GM12878 (cell line): ENCODE data around the gene CAMP. TPM values are rescaled to one million over a fixed set of nuclear protein-coding genes. Genes with fewer than 3 reads are reported as not detected.

Source experiments
- ATAC-seq: fragments of 200-7000 bp; cut with Tn5 transposase; 3 replicates; pipeline ENCODE4 v1.9.1; 2020; ENCODE audit warnings: mild to moderate bottlenecking, moderate library complexity
- BruUV-seq: library from RNA; stranded (reverse); fragments of 400-500 nt; replicated peaks from 2 replicates; lab custom pipeline; 2021; lab: Mats Ljungman, UMichigan
- CTCF ChIA-PET: fragments of 300-600 bp; sonication (Branson Sonifier 250); formaldehyde crosslinking; extraction: SDS; loops from one replicate; lab custom pipeline; 2021; ENCODE audit warnings: inconsistent platforms; lab: Yijun Ruan, JAX
- POLR2A ChIA-PET: fragments of 350-600 bp; formaldehyde crosslinking; extraction: SDS; loops from one replicate; lab custom pipeline; 2021; ENCODE audit warnings: inconsistent platforms; lab: Charles Lee
- RAD21 ChIA-PET: fragments of 300-600 bp; sonication (Branson Sonifier 250); formaldehyde crosslinking; loops from one replicate; lab custom pipeline; 2023; ENCODE audit warnings: antibody characterized with exemption; ENCODE audit not compliant: unreplicated experiment; lab: Charles Lee
- SMC1A ChIA-PET: fragments of 300-600 bp; sonication (Branson Sonifier 250); formaldehyde crosslinking; loops from one replicate; lab custom pipeline; 2023; ENCODE audit not compliant: unreplicated experiment, uncharacterized antibody; lab: Charles Lee
- DNase-seq: peaks from one replicate; pipeline ENCODE4 v3.0.0-alpha.2; 2011; ENCODE audit warnings: low read depth, low spot score
- FAIRE-seq: peaks from 3 replicates; lab custom pipeline; 2011; peaks lifted over from hg19 to GRCh38; lab: Jason Lieb, UNC
- H2AFZ ChIP-seq: 2 replicates; pipeline ENCODE4 v1.6.0; 2011; ENCODE audit warnings: low read depth, low read length, control low read depth; ENCODE audit not compliant: control insufficient read depth
- H3K27ac ChIP-seq: 2 replicates; pipeline ENCODE4 v1.5.1; 2011; ENCODE audit warnings: control low read depth; ENCODE audit not compliant: control insufficient read depth, insufficient read depth
- H3K27me3 ChIP-seq, 2 experiments: replicated peaks in 1 of 2; 2 replicates each; pipeline versions ENCODE4 v1.6.0 to v1.6.1; 2011; ENCODE audit warnings: low read length in 1 of 2; ENCODE audit not compliant: control insufficient read depth in 2 of 2, insufficient read depth in 2 of 2
- H3K36me3 ChIP-seq, 2 experiments: 2 replicates each; pipeline ENCODE4 v1.5.1; 2011; ENCODE audit warnings: low read length in 1 of 2; ENCODE audit not compliant: control insufficient read depth in 2 of 2, insufficient read depth in 2 of 2
- H3K4me1 ChIP-seq: 2 replicates; pipeline ENCODE4 v1.6.1; 2011; ENCODE audit warnings: mild to moderate bottlenecking, low read length, moderate library complexity, mixed read lengths; ENCODE audit not compliant: control insufficient read depth, insufficient read depth
- H3K4me2 ChIP-seq: 2 replicates; pipeline ENCODE4 v1.6.0; 2011; ENCODE audit warnings: control low read depth; ENCODE audit not compliant: control insufficient read depth, insufficient read depth
- H3K4me3 ChIP-seq: fragments of 200-600 bp; sonication (generic); 2 replicates; pipeline ENCODE4 v1.5.1; 2016
- H3K79me2 ChIP-seq: 2 replicates; pipeline ENCODE4 v1.6.0; 2011; ENCODE audit warnings: low read length; ENCODE audit not compliant: control insufficient read depth, insufficient read depth
- H3K9ac ChIP-seq: 2 replicates; pipeline ENCODE4 v1.8.0; 2011; ENCODE audit warnings: low read length, control low read depth, mixed read lengths; ENCODE audit not compliant: control insufficient read depth, insufficient read depth
- H3K9me3 ChIP-seq: replicated peaks from 3 replicates; pipeline ENCODE4 v1.5.1; 2011; ENCODE audit warnings: mild to moderate bottlenecking, low read length; ENCODE audit not compliant: control insufficient read depth, insufficient read depth
- H4K20me1 ChIP-seq: 2 replicates; pipeline ENCODE4 v1.6.0; 2011; ENCODE audit not compliant: control insufficient read depth, insufficient read depth
- CEBPZ ChIP-seq: fragments of 150-350 bp; IDR thresholded peaks from 2 replicates; pipeline ENCODE4 v1.6.1; 2016; ENCODE audit warnings: low read depth, low read length
- CHD1 ChIP-seq: IDR thresholded peaks from 2 replicates; pipeline ENCODE4 v1.6.1; 2012; ENCODE audit warnings: low read depth, low read length, improper control_type of control experiment
- FOXK2 ChIP-seq: fragments of 450-650 bp; IDR thresholded peaks from 2 replicates; pipeline ENCODE4 v1.6.1; 2017; ENCODE audit warnings: mild to moderate bottlenecking, moderate library complexity
- IKZF1 ChIP-seq: fragments of 450-650 bp; conservative IDR thresholded peaks from 2 replicates; pipeline ENCODE4 v1.6.1; 2017; ENCODE audit warnings: antibody characterized with exemption, mild to moderate bottlenecking
- JUNB ChIP-seq: IDR thresholded peaks from 2 replicates; pipeline ENCODE4 v1.6.1; 2016; ENCODE audit warnings: antibody characterized with exemption, mild to moderate bottlenecking
- KAT2A ChIP-seq: conservative IDR thresholded peaks from 2 replicates; pipeline ENCODE4 v1.6.1; 2011; ENCODE audit warnings: low read depth, low read length; ENCODE audit not compliant: control insufficient read depth
- MTA2 ChIP-seq: fragments of 450-650 bp; IDR thresholded peaks from 2 replicates; pipeline ENCODE4 v1.6.1; 2016; ENCODE audit warnings: low read depth, mild to moderate bottlenecking, moderate library complexity
- PAX5 ChIP-seq: IDR thresholded peaks from 2 replicates; pipeline ENCODE4 v1.6.1; 2011; ENCODE audit warnings: low read depth, low read length, borderline replicate concordance
- RAD51 ChIP-seq: fragments of 450-650 bp; IDR thresholded peaks from 2 replicates; pipeline ENCODE4 v1.6.1; 2016; ENCODE audit warnings: moderate library complexity, mild to moderate bottlenecking, inconsistent platforms
- SPI1 ChIP-seq: IDR thresholded peaks from 2 replicates; pipeline ENCODE4 v1.6.1; 2011; ENCODE audit warnings: low read depth, mild to moderate bottlenecking, low read length, moderate library complexity, borderline replicate concordance; ENCODE audit not compliant: insufficient read depth
- TCF12 ChIP-seq: IDR thresholded peaks from 2 replicates; pipeline ENCODE4 v1.6.1; 2011; ENCODE audit warnings: low read depth, mild to moderate bottlenecking, low read length
- ZZZ3 ChIP-seq: IDR thresholded peaks from 2 replicates; pipeline ENCODE4 v1.6.1; 2011; ENCODE audit warnings: low read depth; ENCODE audit not compliant: control insufficient read depth, insufficient read length
- WGBS: methylation state at CpG from one replicate; pipeline ENCODE4 v1.1.6; 2016; ENCODE audit warnings: low lambda C conversion rate; ENCODE audit not compliant: insufficient replicate concordance, insufficient coverage; ENCODE audit errors: missing lambda C conversion rate; 5-methylcytosine and 5-hydroxymethylcytosine counted together
- in situ Hi-C: fragments of 300-500 bp; cut with MboI; formaldehyde crosslinking; loops from 9 replicates; pipeline ENCODE4 v1.14.3; 2018; ENCODE audit warnings: mixed read lengths
- intact Hi-C: fragments of 100-400 bp; cut with micrococcal nuclease; formaldehyde crosslinking; loops from one replicate; pipeline ENCODE4 v1.14.2; 2022; ENCODE audit not compliant: unreplicated experiment
- polyA plus RNA-seq, 11 experiments: library from polyadenylated mRNA; depleted of rRNA in 4 of 11; unstranded in 6 of 11; stranded (reverse) in 5 of 11; fragments of >200 nt; fragmentation: Nextera tagmentation in 4 of 11; fragmentation: Illumina TruSeq in 1 of 11; extraction: Ambion mirVana in 4 of 11; extraction: Trizol in 1 of 11; gene quantifications; 1 replicate in 1 of 11; 2 replicates in 10 of 11; pipeline versions ENCODE4 v1.2.1 to v1.2.3, GENCODE V29; 2011 to 2016; ENCODE audit warnings: inconsistent platforms in 2 of 11, missing spikeins in 2 of 11, low read depth in 1 of 11
- total RNA-seq, 4 experiments: library from RNA; depleted of rRNA in 3 of 4; stranded (reverse); fragments of >200 nt in 3 of 4; fragmentation: Illumina TruSeq in 1 of 4; extraction: Trizol in 1 of 4; gene quantifications; 2 replicates each; pipeline versions ENCODE4 v1.2.1 to v1.2.3, GENCODE V29; 2013 to 2021

The CAMP gene
- total and polyA plus RNA-seq, 10 of the 15 experiments (the other 5 are each of a cell fraction or from before 2014, with no cell fraction given) = 0.76 to 34.3 (median 7.6) TPM

DNA sequence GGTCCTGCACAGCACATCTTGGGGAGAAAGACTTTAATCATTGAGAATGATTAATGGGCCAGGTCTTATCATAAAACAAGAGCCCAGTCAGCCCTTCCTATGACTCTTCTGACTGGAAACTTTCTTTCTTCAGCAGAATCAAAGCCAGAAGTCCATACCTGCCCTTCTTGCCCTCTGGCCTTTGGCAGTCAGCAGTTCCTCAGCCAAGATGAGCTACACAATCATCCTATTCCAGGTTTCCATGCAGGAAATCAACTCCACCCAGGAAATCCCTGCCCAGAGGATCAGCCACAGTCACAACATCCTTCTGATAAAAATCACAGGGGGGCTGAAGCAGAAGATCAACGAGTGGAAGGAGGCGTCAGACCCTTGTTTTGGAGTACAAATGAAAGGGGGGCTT, 44.5 kb downstream of the CAMP start:
- FAIRE-seq (no peak), ATAC-seq (no peak), DNase-seq (no peak)
- H3K4me2 ChIP-seq = no peak overlapping the region
- ChIA-PET RAD21 (interaction anchor here (1.0 to 8.9 kb wide), 8 partner anchors 25 to 168 kb away, joined by 3 to 73 read pairs (median 4); partner anchors contain the start of genes NME6 and ZNF589), SMC1A (interaction anchor here (0.9 to 3.1 kb wide), 6 partner anchors 13 to 168 kb away, joined by 3 to 7 read pairs (median 6); no protein-coding TSS in a partner anchor), POLR2A (interaction anchor here (0.7 to 1.2 kb wide), 4 partner anchors 19 to 168 kb away, joined by 3 to 4 read pairs (median 3); no protein-coding TSS in a partner anchor)
- H3K36me3 ChIP-seq = peaks cover 21 to 29% of the 10 kb centered on the region in 2 experiments
- no peaks in the 10 kb centered on the region for H3K4me1 ChIP-seq
- no peaks in the 10 kb centered on the region; the same call in 1 of the 2 replicates for H4K20me1 ChIP-seq
- H3K9ac ChIP-seq = no peak overlapping the region
- no peak overlapping the region for H3K4me3 ChIP-seq
- no peaks in the 10 kb centered on the region for H3K79me2 ChIP-seq
- H3K27ac ChIP-seq = no peak overlapping the region
- in situ Hi-C loops = no loop called here
- no peaks in the 10 kb centered on the region; the same call in 2 of the 3 replicates for H3K9me3 ChIP-seq
- intact Hi-C loops = no loop called here
- no TSS peak for BruUV-seq
- WGBS = 98% methylated on average over 2 of the region's 2 CpGs
- no peak overlapping the region for H2AFZ ChIP-seq
- H3K27me3 ChIP-seq = no peaks in the 10 kb centered on the region
- TF ChIP-seq JUNB = no peak
- TF ChIP-seq, all 136 proteins: peak for 0
- CTCF ChIA-PET = interaction anchor here (0.7 to 10.9 kb wide), 7 partner anchors 20 to 169 kb away, joined by 3 to 157 read pairs (median 4); partner anchors contain the start of gene ZNF589

- intact Hi-C loops (no loop called here), in situ Hi-C loops (no loop called here)
- DNase-seq = peak; percentile 16
- no peak overlapping the region for H3K4me2 ChIP-seq
- peaks cover 21 to 29% of the 10 kb centered on the region in 2 experiments for H3K36me3 ChIP-seq
- no peaks in the 10 kb centered on the region for H3K79me2 ChIP-seq
- CTCF ChIA-PET = interaction anchor here (0.6 to 10.9 kb wide), 9 partner anchors 19 to 198 kb away, joined by 3 to 157 read pairs (median 4); a partner anchor contains a TSS
- no peaks in the 10 kb centered on the region for H3K4me1 ChIP-seq
- no peak overlapping the region for H3K9ac ChIP-seq
- H4K20me1 ChIP-seq = no peaks in the 10 kb centered on the region; the same call in 1 of the 2 replicates
- WGBS = 53% methylated on average over 13 of the region's 13 CpGs
- BruUV-seq = TSS peak; percentile 51
- no peak for ATAC-seq
- H3K27ac ChIP-seq = no peak overlapping the region
- H3K4me3 ChIP-seq = no peak overlapping the region
- peak; percentile 73 for FAIRE-seq
- POLR2A ChIA-PET = interaction anchor here (0.7 to 1.0 kb wide), 2 partner anchors 25 to 27 kb away, joined by 3 to 4 read pairs; no protein-coding TSS in a partner anchor
- RAD21 ChIA-PET = interaction anchor here (0.9 to 8.9 kb wide), 10 partner anchors 25 to 290 kb away, joined by 3 to 73 read pairs (median 4); partner anchors contain the start of genes NME6 and ZNF589
- SMC1A ChIA-PET = interaction anchor here (0.7 to 3.1 kb wide), 11 partner anchors 8 to 289 kb away, joined by 3 to 7 read pairs (median 5); no protein-coding TSS in a partner anchor
- no peak overlapping the region for H2AFZ ChIP-seq
- no peaks in the 10 kb centered on the region for H3K27me3 ChIP-seq
- H3K9me3 ChIP-seq = no peaks in the 10 kb centered on the region; the same call in 2 of the 3 replicates
- TF ChIP-seq SPI1 (no peak), ZZZ3 (no peak), CHD1 (no peak), MTA2 (0 out of 2 replicates have a peak, but pooled peaks have one; percentile 46), FOXK2 (no peak), PAX5 (0 out of 2 replicates have a peak, but pooled peaks have one; percentile 8), TCF12 (no peak), RAD51 (no peak), KAT2A (no peak), IKZF1 (peak; percentile 21; the same call in 1 of the 2 replicates), CEBPZ (no peak)
Measured at GRCh38 chr3:48268381-48268935, 45.2 kb downstream of the CAMP start.
